GM18502 (cell line): ENCODE measurements around the gene WARS2.
"Not testable (repeated sequence)": the region's sequence is repeated elsewhere in the genome, so short reads cannot be mapped to it uniquely, and the experiment has no call there.

ENCODE experiments used
- ATAC-seq: cut with Tn5 transposase; IDR thresholded peaks from one replicate; pipeline ENCODE4 v1.9.1; 2021; ENCODE audit warnings: mild to moderate bottlenecking; ENCODE audit not compliant: unreplicated experiment, poor library complexity

The WARS2 gene

DNA sequence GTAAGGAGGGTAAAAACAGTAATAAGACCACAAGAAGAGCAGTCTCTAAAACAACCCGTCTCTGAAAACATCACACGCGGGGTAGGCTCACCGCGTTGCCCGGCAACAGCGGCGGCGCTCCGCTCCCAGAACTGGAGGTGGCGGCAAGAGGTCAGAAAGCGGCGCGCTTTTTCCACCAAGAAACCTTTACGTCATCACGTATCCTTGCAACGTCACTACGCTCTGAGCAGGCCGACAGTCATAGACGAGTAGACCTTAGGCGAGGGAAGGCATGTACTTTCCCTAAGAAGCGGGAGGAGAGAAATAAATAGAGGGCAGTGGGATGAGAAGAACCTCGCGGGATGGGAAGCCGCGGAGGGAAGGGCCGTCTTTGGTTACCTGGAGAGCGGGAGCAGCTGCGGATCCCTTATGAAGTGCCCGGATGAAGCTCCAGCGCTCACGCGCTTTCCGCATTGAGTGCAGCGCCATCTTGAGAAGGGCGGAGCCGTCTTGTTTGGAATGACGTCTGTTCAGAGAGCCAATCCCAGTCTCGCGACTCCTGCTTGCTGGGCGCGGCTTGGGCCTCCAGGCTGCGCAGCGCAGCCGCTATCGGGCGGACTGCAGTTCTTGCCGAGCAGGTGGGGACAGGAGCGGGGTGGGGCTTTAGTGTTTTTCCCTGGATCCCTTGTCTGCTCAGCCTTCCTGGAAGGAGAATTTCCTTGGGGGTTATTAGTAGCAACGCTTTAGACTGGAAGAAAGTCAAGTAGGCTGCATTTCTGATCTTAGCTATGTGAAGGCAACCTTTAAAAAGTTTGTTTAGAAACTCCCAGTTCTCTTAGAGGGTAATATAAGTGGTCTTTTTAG, at the start of gene WARS2:
TSS of gene WARS2 (minus strand) at position 477 of the 843 bp plus-strand sequence. CDS start at position 468, 9 bp downstream.
- peak; percentile 94 for ATAC-seq

DNA sequence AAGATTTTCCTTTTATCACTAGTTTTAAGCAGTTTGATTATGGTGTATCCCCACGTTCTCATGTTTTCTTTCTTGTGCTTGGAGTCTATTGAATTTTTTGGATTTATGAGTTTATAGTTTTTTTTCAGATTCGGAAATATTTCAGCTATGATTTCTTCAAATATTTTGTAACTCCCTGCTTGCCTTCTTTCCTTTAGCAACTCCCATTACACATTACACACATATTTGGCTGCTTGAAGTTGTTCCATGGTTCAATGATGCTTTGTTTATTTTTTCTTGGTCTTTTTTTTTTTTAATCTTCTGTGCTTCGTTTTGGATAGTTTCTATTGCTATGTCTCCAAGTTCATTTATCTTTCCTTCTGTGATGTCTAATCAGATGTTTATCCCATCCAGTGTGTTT, 48.5 kb upstream of the WARS2 start:
- ATAC-seq: no peak

DNA sequence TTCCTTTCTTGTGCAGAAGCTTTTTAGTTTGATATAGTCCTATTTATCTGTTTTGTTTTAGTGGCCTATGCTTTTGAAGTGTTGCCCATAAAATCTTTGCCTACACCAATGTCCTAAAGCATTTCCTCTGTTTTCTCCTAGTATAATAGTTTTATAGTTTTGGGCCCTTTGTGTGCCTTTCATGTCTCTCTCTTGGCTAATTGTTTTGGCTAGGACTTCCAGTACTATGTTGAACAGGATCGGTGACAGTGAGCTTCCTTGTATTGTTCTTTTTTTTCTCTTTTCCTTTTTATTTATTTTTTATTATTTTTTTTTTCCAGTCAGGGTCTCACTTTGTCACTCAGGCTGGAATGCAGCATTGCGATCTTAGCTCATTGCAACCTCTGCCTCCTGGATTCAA, 47.0 kb upstream of the WARS2 start:
- no peak for ATAC-seq

DNA sequence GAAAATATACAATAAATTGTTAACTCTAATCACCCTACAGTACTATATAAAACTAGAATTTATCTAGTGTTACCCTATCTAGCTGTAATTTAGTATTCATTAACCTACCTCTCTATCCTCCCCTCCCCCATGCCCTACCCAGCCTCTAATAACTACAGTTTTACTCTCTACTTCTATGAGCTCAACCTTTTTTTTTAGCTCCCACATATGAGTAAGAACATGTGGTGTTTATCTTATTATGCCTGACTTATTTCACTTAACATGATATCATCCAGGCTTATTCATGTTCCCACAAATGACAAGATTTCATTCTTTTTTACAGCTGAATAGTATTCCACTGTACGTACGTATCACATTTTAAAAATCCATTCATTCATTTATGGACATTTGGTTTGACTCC, 46.0 kb upstream of the WARS2 start:
- ATAC-seq: no peak

DNA sequence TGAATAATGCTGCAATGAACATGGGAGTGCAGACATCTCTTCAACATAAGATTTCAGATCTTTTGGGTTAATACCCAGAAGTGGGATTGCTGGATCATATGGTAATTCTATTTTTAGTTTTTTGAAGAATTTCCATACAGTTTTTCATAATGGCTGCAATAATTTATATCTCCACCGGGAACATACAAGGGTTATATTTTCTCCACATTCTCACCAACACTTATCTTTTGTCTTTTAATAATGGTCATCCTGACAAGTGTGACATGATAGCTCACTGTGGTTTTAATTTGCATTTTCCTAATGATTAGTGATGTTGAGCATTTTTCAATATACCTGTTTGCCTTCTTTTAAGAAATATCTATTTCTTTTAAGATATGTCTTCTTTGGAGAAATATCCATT, 44.5 kb upstream of the WARS2 start:
- no peak for ATAC-seq

DNA sequence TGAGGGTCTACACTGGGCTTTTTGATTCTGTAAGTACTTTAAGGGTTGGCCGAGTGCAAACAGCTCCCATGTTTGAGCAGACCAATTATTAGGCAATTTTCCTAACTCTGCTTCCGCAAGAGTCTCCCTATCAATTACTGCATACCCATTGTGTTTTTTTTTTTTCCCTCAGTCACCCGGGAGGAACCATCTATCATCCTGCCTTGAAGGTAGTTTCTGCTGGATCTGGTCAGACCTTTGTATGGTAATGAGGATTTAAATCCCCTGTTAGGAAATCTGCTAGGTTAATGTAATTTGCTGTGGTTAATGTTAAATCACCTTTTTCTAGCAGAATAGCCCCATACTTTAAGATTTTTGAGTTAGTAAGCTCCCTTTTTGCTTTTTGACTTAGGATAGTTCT, 40.8 kb upstream of the WARS2 start:
- no peak for ATAC-seq

DNA sequence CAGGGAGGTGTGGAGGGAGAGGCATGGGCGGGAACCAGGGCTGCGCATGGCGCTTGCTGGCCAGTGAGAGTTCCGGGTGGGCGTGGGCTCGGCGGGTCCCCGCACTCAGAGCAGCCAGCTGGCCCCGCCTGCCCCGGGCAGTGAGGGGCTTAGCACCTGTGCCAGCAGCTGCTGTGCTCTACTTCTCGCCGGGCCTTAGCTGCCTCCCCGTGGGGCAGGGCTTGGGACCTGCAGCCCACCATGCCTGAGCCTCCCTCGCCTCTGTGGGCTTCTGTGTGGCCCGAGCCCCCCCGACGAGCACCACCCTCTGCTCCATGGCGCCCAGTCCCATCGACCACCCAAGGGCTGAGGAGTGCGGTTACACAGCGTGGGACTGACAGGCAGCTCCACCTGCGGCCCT, 38.6 kb upstream of the WARS2 start:
- ATAC-seq: no peak

DNA sequence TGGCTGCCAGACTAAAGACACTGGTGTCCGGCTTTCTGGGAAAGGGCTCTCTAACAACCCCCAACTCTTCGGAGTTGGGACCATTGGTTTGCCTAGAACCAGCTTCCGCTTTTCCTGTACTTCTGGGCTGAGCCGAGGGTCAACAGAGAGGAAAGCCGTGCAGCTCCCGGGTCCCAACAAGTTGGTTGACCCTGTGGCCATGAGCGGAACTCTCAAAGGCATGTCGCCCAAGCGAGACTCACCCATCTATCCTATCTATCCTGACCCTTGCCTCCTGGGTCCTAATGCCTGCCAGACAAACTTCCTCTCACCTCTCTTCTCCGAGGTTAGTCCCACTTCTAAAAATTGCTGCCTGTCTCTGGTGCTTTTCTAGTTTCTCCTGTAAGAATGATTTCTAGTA, 32.5 kb upstream of the WARS2 start:
- not testable (repeated sequence) for ATAC-seq

DNA sequence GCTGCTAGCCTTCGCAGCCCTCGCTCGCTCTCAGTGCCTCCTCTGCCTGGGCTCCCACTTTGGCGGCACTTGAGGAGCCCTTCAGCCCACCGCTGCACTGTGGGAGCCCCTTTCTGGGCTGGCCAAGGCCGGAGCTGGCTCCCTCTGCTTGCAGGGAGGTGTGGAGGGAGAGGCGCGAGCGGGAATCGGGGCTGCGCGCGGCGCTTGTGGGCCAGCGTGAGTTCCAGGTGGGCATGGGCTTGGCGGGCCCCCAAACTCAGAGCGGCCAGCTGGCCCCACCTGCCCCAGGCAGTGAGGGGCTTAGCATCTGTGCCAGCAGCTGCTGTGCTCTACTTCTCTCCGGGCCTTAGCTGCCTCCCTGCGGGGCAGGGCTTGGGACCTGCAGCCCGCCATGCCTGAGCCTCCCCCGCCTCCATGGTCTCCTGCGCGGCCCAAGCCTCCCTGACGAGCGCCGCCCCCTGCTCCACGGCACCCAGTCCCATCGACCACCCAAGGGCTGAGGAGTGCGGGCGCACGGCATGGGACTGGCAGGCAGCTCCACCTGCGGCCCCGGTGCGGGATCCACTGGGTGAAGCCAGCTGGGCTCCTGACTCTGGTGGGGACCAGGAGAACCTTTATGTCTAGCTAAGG, 31.0 kb upstream of the WARS2 start:
- ATAC-seq: not testable (repeated sequence)

DNA sequence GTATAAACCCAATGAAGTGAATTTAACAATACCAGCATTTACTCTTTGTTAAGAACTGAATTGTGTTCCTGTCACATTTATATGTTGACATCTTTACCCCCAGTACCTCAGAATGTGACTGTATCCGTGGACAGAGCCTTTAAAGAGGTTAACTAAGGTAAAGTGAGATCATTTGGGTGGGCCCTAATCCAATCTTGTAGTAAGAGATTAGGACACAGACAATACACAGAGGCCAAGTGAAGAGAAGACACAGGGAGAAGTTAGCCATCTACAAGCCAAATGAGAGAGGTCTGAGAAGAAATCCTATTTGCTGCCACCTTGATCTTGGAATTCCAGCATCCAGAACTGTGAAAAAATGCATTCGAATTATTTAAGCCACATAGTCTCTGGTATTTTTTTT, 22.9 kb upstream of the WARS2 start:
- ATAC-seq: no peak

DNA sequence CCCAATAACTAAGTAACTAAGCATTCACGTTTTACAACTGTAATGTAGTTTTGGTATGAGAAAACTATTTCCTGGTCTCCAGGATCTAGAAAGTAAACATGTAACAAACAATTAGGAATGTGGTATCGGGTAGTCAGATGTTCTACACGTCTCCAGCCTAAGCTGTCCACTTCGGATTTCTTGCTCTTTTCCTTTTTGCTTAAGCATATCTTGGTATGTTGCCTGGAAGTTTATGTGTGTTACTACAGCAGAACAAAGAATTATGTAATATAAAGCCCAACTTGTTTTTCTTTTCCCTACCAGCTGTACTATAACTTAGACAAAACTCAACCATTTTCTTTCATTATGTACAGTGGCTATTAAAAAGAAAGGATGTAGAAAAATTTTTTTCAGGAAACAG, 20.4 kb upstream of the WARS2 start:
- no peak for ATAC-seq

DNA sequence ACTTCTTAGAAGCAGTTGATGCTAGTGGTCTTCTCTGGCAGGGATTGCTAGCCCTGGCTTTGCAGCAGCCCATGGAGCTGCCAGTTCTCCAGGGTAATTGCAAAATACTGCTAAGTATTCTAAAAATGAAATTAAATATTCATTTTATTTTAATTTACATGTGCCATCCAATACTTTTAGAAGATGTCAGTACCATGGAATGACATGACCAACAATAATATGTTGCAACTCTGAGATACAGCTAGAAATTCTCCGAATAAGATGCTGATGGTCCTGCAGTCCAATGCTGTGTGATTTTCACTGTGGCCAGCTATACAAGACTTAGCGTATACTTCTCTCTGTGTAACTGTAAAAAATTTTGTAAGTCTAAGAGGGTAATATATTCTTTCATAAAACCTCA, 20.0 kb upstream of the WARS2 start:
- ATAC-seq: no peak

DNA sequence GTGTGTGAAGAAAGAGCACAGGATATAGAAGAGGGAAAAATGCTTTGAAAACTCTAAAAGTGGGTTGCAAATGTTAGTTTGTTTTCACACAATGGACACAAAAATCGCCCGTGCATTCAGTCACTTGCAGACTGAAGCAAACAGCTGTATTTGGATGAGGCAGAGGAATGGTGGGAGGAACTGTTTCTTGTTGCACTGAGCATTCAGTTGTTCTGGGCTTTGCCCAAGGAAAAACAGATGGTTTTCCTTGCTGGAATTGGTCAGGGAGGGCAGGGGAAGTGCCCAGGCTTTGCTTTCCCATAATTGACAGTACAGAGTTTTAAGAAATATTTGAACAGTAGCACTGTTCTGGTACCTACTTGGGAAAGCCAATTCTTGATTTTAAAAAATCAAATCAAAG, 19.5 kb upstream of the WARS2 start:
- no peak for ATAC-seq

DNA sequence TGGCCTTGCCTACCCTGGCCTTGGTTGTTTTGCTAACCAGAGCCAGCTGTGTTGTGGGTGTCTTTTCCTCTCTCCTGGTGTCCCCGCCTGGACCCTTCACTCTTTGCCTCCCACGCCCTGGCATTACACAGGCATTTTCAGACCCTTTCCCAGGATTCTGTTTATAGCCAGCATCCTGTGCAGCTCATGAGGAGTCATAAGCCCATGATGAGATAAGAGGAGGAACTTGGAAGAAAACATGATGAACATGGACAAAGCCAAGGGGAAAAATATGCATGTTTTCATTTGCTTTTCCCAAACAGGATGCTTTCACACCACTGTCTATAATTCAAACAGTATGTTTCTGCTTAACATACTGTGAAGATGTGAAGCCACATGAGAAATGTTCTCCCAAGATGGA, 18.7 kb upstream of the WARS2 start:
- ATAC-seq: no peak

DNA sequence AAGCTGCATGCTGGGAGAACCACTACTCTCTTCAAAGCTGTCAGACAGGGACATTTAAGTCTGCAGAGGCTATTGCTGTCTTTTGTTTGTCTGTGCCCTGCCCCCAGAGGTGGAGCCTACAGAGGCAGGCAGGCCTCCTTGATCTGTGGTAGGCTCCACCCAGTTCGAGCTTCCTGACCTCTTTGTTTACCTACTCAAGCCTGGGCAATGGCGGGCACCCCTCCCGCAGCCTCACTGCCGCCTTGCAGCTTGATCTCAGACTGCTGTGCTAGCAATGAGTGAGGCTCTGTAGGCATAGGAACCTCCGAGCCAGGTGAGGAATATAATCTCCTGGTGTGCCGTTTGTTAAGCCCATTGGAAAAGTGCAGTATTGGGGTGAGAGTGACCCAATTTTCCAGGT, 16.3 kb upstream of the WARS2 start:
- ATAC-seq: not testable (repeated sequence)

DNA sequence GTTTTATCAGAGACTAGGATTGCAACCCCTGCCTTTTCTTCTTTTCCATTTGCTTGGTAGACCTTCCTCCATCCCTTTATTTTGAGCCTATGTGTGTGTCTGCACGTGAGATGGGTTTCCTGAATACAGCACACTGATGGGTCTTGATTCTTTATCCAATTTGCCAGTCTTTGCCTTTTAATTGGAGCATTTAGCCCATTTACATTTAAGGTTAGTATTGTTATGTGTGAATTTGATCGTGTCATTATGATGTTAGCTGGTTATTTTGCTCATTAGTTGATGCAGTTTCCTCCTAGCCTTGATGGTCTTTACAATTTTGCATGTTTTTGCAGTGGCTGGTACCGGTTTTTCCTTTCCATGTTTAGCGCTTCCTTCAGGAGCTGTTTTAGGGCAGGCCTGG, 14.6 kb upstream of the WARS2 start:
- not testable (repeated sequence) for ATAC-seq

DNA sequence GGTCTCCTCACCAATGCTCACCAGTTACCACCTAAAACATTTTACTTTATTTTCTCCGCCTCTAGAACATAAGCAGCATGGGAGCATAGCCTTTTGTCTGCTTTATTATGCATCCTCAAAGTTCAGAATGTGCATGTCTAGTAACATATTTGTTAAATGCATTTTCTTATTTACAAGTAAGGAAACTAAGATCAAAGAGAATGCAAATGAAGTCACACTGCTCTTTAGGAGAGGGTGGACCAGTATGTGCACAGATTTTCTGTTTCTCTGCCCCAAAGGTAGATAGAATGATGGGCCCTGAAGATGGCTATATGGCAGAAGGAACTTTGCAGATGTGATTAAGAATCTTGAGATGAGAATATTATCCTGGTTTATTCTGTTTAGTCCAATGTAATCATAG, 9.7 kb upstream of the WARS2 start:
- ATAC-seq: no peak

DNA sequence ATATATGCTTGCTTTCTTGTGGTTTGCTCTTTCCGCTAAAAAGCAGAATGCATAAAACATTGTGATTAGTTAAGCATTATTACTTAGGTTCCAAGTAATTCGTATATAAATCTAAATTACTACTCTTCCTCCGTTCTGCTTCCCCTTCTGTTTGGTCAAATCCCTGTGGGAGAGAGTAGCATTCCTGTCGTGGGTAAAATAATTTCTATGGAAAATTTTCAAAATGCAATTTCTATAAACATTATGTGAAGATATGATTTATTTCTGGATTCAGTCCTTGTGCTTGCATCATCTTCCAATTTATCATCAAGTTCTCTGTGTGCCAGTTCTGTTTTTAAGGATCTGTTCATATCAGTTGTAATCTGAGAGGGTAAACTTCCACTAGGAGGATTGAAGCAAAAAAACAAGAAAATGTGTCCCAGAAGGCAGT, 7.2 kb upstream of the WARS2 start:
- no peak for ATAC-seq

DNA sequence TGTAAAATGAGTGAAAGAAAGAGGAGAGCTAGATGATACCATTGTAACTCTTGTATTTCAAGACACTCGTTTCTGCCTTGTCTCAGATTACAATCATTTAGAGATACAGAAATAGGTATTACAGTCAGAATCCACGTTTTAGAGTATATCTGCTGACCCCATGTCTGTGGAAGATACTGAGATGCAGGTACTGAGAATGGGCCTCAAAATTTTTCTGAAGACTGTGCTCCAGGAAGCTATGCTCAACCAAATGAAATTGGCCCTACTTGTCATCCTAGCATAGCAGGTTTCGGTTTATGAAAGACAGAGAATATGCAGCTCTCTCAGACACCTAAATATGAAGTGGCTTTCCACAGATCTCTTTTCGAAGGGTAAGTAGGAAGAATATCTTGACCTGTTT, 6.0 kb upstream of the WARS2 start:
- no peak for ATAC-seq

DNA sequence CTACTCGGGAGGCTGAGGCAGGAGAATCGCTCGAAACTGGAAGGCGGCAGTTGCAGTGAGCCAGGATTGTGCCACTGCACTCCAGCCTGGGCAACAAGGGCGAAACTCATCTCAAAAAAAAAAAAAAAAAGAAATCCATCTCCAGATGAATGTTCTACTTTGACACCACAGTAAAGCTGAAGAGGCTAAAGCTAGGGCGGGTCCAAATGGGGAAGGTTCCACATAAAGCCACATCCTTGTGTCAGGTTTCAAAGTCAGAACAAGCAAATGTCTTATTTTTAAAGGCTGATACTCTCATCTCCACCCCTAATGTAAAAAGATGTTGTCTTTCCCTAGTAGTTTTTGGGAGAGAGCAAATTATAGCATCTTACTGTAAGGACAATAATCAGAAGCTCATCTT, 4.4 kb upstream of the WARS2 start:
- no peak for ATAC-seq

DNA sequence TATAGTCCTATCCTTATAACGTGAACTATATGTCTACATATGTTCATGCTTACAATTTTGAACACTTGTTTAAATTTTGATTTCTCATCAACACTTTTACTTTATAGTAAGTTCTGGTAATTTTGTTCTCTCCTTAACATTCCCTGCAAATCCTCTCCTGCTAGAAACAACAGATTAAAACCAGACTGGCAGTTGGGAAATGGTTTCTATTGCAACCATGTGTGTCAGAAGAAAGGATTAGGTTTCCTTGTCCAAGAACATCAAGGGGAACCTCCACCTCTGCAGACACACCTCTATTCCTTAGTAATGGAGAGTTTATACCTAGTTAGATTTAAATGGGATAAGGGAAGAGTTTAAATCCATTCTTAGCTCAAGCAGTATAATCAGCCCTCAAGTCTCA, 3.3 kb upstream of the WARS2 start:
- ATAC-seq: no peak

DNA sequence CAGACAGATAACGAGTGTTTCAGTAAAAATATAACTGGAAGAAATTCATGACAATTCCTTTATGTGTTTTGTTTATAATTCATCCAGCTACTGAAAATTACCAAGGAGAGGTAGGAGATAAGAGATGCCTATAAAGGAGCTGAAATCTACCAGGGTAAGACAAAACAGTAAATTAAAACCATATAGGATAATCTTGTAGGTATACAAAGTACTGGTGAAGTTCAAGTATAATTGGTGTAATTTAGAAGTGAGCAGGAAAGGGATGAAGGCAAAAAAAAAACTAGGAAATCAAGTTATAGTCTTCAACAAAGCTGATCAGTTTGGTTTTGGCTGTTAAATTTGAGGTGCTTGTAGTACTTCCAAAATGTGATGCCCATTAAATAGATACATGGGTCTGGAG, 1.2 kb upstream of the WARS2 start:
- no peak for ATAC-seq
